Calu3 (cell line): ENCODE data around the gene INMT. TPM values are rescaled to one million over a fixed set of nuclear protein-coding genes. Genes with fewer than 3 reads are reported as not detected.

Source experiments
- BruUV-seq: library from RNA; stranded (reverse); fragments of 400-500 nt; replicated peaks from 2 replicates; lab custom pipeline; 2021; lab: Mats Ljungman, UMichigan
- CTCF ChIA-PET: fragments of 300-600 bp; sonication (Branson Sonifier 250); formaldehyde crosslinking; loops from one replicate; lab custom pipeline; 2022; ENCODE audit warnings: antibody characterized with exemption; lab: Charles Lee
- DNase-seq: peaks from one replicate; pipeline ENCODE4 v3.0.0; 2022
- H3K27ac Mint-ChIP-seq: one replicate; pipeline ENCODE4 v1.8.0; 2022; ENCODE audit warnings: mixed read lengths; ENCODE audit not compliant: unreplicated experiment
- H3K27me3 Mint-ChIP-seq: one replicate; pipeline ENCODE4 v1.8.0; 2022; ENCODE audit warnings: mixed read lengths; ENCODE audit not compliant: unreplicated experiment
- H3K36me3 Mint-ChIP-seq: one replicate; pipeline ENCODE4 v1.8.0; 2022; ENCODE audit warnings: mild to moderate bottlenecking, moderate library complexity, mixed read lengths; ENCODE audit not compliant: insufficient read depth, unreplicated experiment
- H3K4me1 Mint-ChIP-seq: one replicate; pipeline ENCODE4 v1.8.0; 2022; ENCODE audit warnings: mild to moderate bottlenecking, low read depth, mixed read lengths; ENCODE audit not compliant: unreplicated experiment
- H3K4me3 Mint-ChIP-seq: one replicate; pipeline ENCODE4 v1.8.0; 2022; ENCODE audit warnings: mild to moderate bottlenecking, low read depth, moderate library complexity, mixed read lengths; ENCODE audit not compliant: unreplicated experiment
- H3K9me3 Mint-ChIP-seq: one replicate; pipeline ENCODE4 v1.8.0; 2022; ENCODE audit warnings: low read depth, mixed read lengths; ENCODE audit not compliant: unreplicated experiment
- intact Hi-C: fragments of 100-400 bp; cut with micrococcal nuclease; formaldehyde crosslinking; loops from one replicate; pipeline ENCODE4 v1.10.0; 2022; ENCODE audit not compliant: unreplicated experiment
- total RNA-seq: library from RNA; stranded (reverse); gene quantifications from 2 replicates; pipeline ENCODE4 v1.2.3, GENCODE V29; 2022
- TF ChIP-seq, protein P1 (sequence below): fragments of 200-600 bp; IDR thresholded peaks from one replicate; pipeline ENCODE4 v1.8.0; 2022; ENCODE audit warnings: antibody characterized with exemption; ENCODE audit not compliant: unreplicated experiment

INMT gene
- total RNA-seq, 1 experiment from 2014 or later: not detected

- peaks cover 4% of the 10 kb centered on the region for H3K9me3 Mint-ChIP-seq
- intact Hi-C loops: loop anchor here (1.0 to 2.0 kb wide), 4 partner anchors 96 to 321 kb away; no protein-coding TSS in a partner anchor
- H3K27ac Mint-ChIP-seq: no peak overlapping the region
- no TSS peak for BruUV-seq
- H3K27me3 Mint-ChIP-seq: no peaks in the 10 kb centered on the region
- H3K36me3 Mint-ChIP-seq: no peaks in the 10 kb centered on the region
- H3K4me3 Mint-ChIP-seq: no peak overlapping the region
- DNase-seq: peak; percentile 76
- peaks cover 51% of the 10 kb centered on the region for H3K4me1 Mint-ChIP-seq
- CTCF ChIA-PET: interaction anchor here (0.9 to 1.8 kb wide), 3 partner anchors 173 to 322 kb away, joined by 3 to 6 read pairs (median 3); no protein-coding TSS in a partner anchor
- TF ChIP-seq, protein P1, sequence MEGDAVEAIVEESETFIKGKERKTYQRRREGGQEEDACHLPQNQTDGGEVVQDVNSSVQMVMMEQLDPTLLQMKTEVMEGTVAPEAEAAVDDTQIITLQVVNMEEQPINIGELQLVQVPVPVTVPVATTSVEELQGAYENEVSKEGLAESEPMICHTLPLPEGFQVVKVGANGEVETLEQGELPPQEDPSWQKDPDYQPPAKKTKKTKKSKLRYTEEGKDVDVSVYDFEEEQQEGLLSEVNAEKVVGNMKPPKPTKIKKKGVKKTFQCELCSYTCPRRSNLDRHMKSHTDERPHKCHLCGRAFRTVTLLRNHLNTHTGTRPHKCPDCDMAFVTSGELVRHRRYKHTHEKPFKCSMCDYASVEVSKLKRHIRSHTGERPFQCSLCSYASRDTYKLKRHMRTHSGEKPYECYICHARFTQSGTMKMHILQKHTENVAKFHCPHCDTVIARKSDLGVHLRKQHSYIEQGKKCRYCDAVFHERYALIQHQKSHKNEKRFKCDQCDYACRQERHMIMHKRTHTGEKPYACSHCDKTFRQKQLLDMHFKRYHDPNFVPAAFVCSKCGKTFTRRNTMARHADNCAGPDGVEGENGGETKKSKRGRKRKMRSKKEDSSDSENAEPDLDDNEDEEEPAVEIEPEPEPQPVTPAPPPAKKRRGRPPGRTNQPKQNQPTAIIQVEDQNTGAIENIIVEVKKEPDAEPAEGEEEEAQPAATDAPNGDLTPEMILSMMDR: peak; percentile 92
These were observed 48.9 kb downstream of the INMT start for GRCh38 chr7:30800785-30801252.

DNA sequence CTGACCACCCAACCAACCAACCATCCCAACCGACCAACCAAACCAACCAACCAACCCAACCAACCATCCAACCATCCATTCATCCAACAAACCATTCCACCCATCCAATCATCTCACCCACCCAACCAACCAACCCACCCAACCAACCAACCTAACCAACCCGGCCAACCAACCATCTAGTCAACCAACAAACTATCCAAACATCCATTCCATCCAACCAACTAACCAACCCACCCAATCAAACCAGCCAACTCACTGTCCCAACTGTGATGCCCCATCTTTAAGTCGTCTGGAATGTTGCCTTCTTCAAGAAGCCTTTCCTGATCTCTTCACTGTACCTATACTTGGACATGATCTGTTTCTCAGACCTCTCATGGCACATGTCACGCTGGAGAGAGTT lies 50.9 kb downstream of the INMT start:
- DNase-seq: no peak
- Mint-ChIP-seq H3K9me3 (peaks cover 4% of the 10 kb centered on the region), H3K27ac (no peak overlapping the region), H3K36me3 (no peaks in the 10 kb centered on the region), H3K27me3 (no peaks in the 10 kb centered on the region), H3K4me3 (no peak overlapping the region), H3K4me1 (peaks cover 31% of the 10 kb centered on the region)
- TF ChIP-seq, protein P1: no peak
- no TSS peak for BruUV-seq
- CTCF ChIA-PET: no interaction called here
- intact Hi-C loops: no loop called here

- no peak overlapping the region for H3K4me3 Mint-ChIP-seq
- DNase-seq: no peak
- TF ChIP-seq, protein P1: no peak
- H3K4me1 Mint-ChIP-seq: peaks cover 33% of the 10 kb centered on the region
- CTCF ChIA-PET: no interaction called here
- H3K36me3 Mint-ChIP-seq: no peaks in the 10 kb centered on the region
- no peak overlapping the region for H3K27ac Mint-ChIP-seq
- no peaks in the 10 kb centered on the region for H3K27me3 Mint-ChIP-seq
- BruUV-seq: no TSS peak
- peaks cover 4% of the 10 kb centered on the region for H3K9me3 Mint-ChIP-seq
- intact Hi-C loops: no loop called here
These were observed 52.2 kb downstream of the INMT start for GRCh38 chr7:30804078-30804661.

DNA sequence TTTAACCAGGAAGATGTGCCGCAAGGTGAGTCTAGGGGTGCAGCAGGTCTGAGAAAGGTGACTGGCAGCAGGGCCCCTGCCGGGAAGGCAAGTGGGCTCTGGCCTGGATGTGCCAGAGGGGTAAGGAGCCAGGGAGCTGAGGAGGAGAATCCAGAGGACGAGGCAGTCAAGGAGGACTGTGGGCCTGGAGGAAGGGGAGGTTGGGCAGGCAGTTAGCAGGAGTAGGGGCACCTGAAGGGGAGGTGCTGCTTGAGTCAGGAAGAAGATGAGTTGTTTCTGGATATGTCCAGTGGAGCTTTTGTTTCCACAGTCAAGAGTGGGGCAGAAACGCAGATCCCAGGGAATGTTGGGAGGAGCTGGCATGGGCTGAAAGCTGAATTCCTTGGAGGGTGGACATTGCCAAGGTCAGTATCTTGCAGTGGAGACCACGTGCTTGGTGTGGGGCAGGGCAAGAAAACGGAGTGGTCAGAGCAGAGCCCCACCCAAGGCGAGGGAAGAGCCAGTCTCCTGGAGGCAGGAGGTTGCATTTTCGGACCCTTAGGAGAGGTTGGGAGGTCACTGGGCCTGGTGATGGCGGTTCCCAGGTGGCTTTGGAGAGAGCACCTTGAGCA lies 53.3 kb downstream of the INMT start:
- CTCF ChIA-PET: interaction anchor here (0.5 to 0.7 kb wide), 2 partner anchors 180 to 185 kb away, joined by 3 read pairs; no protein-coding TSS in a partner anchor
- Mint-ChIP-seq H3K36me3 (no peaks in the 10 kb centered on the region), H3K27me3 (no peaks in the 10 kb centered on the region), H3K27ac (no peak overlapping the region), H3K4me1 (peaks cover 23% of the 10 kb centered on the region), H3K4me3 (no peak overlapping the region), H3K9me3 (peaks cover 4% of the 10 kb centered on the region)
- BruUV-seq: no TSS peak
- no peak for DNase-seq
- TF ChIP-seq, protein P1: no peak
- intact Hi-C loops: no loop called here
